GM19468 (cell line): ENCODE measurements around the gene ATP2C2.

Source experiments
- ATAC-seq: cut with Tn5 transposase; IDR thresholded peaks from one replicate; pipeline ENCODE4 v1.9.1; 2021; ENCODE audit warnings: mild to moderate bottlenecking, moderate library complexity, moderate number of reproducible peaks; ENCODE audit not compliant: unreplicated experiment; ENCODE audit errors: extremely low read depth

ATP2C2 gene

DNA sequence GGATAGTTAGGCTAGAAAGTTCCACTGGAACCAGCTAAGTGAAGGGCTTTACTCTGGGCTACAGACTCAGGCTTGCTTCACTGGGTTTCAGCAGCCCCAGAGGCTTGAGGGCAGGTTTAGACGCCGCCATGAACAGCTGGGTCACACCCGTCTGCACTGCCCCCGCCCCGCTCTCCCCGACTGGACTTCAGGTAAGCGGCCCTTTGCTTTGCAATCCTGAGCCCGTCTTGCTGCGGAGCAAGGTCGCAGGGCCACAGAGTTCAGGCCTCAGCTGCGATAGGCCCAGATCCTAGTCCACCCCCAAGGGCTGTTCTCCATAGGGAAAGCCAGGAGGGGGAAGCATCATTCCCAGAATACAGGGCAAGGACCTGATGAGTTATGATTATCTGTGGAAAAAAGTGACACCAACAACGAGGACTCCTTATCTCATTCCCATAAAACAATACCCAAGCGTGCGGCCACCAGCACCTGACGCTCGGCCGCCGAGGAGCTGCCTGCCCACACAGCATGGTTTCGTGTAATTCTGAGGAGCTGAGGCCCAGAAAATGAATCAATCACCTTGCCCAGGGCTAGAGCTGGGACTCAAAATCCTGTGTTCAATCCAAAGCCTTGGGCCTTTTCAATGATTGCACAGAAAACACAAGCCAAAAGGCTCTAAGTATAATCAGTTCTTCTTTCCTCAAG, 115.7 kb downstream of the ATP2C2 start:
- ATAC-seq: no peak

DNA sequence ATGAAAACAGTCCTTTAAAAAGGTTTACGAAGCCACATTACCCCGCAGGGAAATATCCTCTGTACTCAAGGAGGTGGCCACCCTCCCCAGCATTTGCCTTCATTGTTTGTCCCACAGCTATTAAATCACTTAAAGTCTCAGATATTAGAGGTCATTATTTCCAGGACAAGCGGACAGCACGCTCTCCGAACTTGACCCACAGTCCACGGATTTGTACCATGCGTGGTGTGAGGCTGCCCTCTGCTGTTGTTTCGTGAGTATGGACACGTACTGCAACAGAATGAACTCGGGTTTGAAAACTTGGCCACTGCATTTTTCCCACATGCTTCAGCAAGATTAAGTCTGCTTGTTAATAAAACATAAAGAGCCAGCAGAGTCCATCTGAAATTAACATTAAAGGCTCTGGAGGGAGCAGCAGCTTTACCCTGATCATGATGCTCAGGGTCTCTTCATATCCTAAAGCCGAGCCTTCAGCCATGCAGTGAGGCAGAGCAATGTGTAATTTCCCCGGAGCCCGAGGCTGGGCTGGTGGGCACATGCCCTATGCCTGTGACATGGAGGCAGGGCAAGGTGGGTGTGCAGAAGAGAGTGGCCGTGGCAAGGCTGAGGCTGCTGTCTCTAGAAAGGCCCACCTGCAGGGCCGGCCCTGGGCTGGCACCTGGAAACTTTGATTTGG, 116.4 kb downstream of the ATP2C2 start:
- ATAC-seq: no peak

DNA sequence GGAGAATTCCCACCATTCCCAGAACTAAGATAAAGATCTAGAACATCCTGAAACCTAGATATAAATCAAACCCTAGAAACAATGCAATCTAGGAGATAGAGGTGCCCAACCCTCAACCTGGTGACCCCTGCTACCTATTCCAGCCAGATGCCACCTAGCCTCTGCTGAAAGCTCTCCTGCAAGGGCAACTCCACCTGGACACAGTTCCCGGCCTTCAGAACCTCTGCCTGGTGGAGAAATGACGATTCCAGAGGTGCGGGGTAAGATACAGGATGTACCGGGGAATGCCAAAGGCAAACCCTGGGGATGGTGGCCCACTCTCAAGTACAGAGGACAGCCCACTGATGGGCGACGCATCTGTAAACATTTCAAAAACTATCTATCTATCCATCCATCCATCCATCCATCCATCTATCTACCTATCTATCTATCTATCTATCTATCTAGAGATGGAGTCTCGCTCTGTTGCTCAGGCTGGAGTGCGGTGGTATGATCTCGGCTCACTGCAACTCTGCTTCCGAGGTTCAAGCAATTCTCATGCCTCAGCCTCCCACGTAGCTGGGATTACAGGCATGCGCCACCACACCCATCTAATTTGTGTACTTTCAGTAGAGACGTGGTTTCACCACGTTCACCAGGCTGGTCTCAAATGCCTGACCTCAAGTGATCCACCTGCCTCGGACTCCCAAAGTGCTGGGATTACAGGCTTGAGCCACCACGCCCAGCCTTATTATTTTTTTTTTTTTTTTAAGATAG, 117.1 kb downstream of the ATP2C2 start:
- ATAC-seq: no peak

DNA sequence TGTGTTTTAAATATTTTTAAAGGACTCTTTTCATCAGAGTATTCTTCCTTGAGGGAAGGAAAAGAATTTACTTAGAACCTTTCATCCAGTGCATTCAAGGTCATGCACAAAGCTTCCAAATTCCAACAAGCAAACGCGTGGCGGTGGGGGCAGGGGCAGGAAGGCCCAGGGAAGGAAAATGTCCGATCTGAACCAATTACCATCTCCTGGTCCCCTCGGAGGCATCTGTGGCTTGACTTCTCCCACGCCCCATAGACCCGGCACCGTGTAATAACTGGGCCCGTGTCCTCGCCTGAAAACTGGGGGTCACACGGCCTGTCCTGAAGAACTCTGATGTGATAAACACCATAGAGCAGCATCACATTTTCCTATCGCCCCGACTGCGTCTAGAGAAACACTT, 117.8 kb downstream of the ATP2C2 start:
- ATAC-seq: no peak

DNA sequence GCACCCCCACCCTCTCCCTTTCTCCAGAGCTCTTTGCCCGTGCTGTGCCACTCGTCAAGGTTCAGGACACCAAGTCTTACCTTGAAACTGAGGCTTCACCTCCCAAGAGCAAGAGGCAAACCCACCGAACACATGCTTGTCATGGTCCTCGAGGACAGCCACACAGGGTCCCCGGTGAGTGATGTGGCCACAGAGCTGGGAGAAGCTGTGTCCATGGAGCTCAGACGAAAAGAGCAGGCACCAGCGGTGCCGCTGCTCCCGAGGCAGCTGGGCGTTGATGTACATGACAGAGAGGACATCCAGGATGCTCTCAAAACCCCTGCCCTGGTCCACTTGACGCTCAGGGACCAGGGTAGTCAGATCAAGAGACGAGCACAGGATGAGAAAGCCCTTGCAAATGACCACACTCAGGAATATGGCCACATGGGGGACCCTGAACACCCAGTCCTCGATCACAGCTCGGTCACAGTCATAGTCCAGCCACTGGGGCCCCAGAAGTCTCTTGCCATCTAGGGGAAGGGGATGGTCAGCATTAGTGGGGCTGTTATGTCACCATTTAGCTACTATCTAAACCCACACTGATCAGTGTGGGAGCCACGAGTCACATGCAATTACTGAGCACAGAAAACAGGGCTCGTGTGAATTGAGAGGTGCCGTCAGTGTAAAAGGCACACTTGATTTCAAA, 118.4 kb downstream of the ATP2C2 start:
- no peak for ATAC-seq

DNA sequence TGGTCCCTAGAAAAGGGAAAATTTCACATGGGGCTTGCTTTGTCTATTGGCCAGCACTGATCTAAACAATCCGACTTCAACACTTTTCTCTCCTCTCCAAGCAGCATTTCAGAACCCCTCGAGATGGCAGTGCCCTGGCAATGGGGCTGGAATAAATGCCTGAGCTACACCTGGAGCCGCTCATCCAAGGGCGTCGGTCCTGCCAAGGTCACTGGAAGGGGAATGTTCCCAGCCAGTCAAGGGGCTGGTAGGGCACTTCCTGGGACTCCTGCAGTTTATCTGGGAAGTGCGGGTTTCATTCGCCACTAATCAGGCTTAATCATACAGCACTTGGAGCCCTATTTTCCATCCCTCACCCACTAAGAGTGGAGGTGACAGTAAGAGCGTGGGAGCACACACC, 119.0 kb downstream of the ATP2C2 start:
- no peak for ATAC-seq

DNA sequence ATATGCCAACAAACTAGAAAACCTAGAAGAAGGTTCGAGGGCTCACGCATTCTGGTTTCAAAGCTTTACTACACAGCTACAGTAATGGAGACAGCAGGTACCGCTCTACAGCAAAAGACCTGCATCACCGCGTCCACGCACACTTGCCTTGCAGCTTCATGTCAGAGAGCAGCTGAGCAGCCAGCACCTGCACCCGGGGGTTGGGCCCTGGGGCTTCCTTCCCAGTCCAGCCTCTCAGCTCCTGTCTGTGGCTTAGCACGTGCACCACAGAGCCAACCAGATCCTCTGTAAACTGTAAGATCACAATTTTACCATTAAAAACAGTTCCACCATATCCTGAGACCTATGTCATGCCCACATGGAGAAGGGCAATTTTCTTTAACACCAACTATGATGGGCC, 120.8 kb downstream of the ATP2C2 start:
- ATAC-seq: no peak

DNA sequence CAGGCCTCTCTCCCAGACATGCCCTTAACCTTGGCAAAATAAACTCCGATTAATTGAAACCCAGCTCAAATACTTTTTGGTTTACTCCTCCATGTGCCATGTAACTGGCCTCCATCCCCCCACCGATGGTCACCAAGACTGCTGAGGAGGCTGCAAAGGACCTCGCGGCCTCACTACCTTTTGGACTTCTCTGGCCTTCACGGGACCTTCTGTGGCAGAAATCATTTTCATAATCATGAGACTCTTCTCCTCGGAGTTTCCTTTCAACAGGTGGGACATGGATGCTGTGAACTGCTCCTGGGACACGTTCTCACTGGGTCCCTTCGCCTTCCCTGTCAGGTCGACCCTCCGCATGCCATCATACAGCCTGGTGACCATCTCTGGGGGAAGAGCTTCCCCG, 127.2 kb downstream of the ATP2C2 start:
- ATAC-seq: no peak

DNA sequence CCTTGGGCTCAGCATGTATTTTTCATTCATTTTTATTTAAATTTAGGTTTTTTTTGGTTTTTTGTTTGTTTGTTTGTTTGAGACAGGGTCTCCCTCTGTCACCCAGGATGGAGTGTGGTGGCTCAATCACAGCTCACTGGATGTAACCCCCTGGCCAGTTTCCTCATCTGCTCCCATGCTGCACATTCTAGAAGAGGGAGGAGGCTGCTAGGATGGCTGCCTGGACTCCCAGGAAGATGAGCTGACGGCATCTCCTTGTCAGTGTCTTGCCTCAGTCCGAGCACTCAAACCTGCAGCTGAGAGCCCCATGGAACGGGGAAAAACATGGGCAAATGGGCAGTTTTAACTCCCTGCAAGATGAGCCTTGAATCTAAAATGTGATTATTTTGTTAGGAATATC, 128.7 kb downstream of the ATP2C2 start:
- ATAC-seq: no peak

DNA sequence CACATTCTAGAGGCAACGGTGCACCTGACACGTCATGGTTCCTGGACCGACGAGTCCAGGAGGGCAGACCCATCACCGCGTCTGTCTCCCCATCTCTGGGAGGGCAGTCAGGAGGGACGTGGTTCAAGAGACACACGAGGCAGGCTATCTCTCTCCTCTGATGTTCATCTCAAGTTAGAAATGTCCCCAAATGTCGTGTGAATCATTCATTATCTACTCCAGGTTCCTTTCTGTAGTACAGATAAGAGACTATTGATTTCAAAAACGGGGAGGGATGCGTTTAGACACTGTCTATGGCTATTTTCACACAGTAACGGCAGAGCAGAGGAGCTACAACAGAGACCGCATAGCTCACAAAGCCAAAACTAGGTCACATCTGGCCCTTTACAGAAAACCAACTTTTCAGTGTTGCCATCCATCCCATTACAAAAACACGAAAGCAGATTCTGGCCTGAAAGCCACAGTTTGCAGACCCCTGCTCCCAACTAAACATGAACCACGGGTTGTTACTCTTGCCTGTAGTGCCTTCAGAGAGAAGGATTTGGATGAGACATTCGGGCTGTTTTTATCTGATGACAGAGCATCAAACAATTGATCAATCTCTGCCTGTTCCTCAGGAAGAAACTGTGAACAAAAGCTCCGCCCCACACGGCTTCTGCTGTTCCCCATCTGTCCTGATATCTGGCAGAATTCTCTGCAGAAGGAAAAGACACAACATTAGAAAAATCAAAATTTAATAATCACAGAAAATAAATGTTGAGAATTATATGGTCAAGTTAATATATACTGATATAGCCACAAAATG, 129.3 kb downstream of the ATP2C2 start:
- no peak for ATAC-seq

DNA sequence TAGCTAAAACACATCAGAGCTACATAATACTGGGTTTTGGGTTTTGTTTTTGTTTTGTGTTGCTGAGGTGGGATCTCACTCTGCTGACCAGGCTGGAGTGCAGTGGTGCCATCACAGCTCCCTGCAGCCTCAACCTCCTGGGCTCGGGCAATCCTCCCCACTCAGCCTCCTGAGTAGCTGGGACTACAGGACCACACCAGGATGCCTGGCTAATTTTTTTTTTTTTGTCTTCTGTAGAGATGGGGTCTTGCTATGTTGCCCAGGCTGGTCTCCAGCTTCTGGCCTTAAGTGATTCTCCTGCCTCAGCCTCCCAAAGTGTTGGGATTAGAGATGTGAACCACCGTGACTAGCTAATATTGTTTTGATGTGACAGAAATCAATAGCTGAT, 129.9 kb downstream of the ATP2C2 start:
- ATAC-seq: no peak

DNA sequence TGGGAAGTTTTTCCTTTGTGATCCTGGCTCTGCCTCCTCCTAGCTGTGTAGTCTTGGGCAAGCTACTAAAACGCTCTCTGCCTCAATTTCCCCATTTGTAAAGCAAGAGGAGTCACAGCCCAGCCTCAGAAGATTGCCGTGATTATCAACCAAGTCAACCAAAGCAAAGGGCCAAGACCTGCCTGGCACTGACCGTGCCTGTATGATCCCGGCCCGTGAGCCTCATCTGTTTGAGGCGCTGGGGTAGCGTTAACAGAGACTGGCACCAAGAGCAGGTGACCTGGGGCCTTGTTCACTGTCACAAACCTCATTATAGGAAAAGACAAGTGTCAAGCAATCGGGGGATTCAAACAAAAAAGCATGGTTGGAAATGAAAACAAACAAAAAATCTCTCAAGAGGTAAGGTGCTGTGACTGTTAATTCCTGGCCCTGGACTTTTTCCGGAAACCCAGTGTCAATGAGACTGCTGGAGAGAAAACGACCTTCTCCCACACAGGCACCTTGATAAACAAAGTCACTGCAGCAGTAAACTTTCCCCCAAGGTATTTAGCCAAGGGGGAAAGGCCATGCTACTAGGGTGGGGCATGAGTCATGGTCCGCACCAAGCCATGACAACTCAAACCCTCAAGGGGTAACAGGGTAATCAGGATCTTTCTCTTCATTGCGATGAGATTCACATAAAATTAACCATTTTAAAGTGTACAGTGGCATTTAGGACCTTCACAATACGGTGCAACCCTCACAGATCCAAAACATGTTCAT, 130.7 kb downstream of the ATP2C2 start:
- ATAC-seq: no peak

DNA sequence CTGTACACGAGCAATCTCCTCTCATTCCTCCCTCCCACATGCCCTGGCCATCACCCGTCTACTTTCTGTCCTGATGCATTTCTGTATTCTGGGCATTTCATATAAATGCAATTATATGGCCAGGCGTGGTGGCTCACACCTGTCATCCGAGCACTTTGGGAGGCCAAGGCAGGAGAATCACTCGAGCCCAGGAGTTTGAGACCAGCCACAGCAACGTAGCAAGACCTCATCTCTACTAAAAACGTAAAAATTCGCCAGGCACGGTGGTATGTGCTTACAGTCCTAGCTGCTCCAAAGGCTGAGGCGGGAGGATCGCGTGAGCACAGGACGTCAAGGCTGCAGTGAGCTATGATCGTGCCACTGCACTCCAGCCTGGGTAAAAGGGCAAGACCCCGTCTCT, 131.3 kb downstream of the ATP2C2 start:
- ATAC-seq: no peak

DNA sequence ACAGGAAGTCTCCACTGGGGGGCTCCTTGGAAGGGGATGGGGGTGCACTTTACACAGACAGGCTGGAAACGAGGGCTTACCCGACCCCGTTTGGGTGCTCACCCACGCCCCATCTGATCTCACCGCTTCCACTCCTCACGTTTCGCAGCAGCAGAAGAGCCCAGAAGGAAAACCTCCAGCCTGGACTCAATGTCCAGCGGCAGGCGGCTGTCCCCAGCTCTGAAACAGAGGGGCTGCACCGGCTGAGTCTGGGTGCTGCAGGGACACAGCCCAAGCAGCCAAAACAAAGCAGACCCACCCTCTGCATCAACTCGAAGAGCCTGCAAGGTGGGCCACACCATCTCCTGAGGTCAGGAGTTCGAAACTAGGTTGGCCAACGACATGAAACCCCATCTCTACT, 132.2 kb downstream of the ATP2C2 start:
- ATAC-seq: no peak

DNA sequence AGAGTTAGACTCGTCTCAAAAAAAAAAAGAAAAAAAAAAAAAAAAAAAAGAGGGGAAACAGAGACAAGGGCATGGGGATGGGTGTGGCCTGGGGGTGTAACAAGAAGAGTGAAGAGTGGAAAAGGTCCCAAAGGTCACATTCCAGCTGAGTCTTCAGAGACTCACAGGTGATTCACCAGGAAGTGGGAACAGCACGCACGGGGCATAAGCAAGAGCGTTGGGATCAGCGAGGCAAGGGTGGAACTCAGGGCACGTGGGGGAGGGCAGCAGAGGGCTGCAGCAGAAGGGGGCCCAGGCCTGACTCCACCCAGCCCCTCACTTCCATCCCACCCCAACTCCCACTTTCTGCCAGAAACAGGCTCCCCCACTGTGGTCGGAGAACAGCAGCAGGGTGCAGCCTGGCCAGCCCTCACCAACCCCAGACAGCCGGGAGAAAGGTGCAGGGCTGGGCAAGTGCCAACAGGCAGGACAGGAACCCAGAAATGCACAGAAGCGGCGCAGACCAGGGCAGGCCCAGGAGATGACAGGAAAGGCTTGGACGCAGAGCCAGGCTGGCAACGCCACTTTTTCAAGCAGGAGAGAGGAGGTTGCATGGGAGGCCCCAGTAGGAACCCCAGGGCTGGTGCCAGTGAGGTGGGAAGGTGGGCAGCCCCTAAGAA, 132.9 kb downstream of the ATP2C2 start:
- ATAC-seq: no peak

DNA sequence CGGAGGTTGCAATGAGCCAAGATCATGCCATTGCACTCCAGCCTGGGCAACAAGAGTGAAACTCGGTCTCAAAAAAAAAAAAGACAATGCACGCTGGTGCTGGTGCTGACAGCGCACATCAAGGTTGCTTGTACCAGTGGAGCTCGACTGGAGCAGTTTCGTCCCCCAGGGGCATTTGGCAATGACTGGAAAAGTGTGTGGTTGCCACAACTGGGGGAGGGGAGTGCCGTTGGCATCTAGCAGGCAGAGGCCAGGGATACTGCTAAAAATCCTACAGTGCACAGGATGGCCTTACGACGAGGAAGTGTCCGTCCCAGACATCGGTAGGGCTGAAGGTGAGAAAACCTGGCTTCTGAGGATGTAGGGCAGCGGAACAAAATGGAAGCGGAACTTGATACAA, 133.7 kb downstream of the ATP2C2 start:
- no peak for ATAC-seq

DNA sequence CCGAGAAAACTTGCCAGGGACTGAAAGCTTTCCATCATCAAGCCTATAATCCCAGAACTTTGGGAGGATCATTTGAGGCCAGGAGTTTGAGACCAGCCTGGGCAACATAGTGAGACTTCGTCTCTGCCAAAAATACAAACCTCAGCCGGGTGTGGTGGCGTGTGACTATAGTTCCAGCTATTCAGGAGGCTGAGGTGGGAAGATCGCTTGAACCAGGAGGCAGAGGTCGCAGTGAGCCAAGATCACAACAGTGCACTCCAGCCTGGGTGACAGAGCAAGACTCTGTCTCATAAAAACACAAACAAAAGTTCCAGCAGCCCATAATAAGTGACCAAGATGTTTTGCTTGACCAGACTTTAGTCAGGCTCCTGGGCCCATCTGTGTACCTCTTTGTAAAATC, 134.2 kb downstream of the ATP2C2 start:
- no peak for ATAC-seq

DNA sequence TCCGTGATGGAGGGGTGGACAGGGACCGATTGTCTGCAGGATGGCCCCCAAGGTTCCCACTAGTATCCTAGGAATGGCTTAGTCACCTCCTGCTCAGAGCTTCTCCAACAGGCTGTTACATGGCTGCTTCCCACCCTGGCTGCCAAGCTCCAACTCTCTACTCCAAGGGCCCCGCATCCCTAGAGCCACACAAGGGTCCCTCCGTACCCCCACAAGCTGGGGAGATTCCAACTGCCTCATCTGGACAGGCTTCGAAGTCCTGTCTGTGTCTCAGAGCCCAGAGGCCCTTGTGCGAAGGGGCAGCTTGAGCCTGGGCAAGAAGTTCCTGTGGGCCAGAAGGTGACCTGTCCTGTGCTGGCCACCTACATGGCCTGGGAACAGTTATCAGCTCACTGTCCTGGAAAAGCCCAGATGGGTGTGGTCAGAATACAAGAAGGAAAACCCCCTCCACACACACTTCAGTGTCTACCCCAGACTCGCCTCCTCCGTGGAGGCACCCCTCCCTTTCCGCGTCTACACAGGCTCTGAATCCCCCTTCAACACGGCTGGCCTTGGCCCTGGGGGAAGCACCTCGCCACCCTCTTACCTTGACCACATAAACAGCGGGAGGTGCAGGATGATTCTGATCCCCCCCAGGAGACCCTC, 135.5 kb downstream of the ATP2C2 start:
- ATAC-seq: no peak
